PFSK-1 (cell line): ENCODE measurements around the gene APP.

Experiments used
- FOXP2 ChIP-seq: optimal IDR thresholded peaks from 2 replicates; pipeline ENCODE3; 2011; ENCODE audit warnings: borderline replicate concordance, control low read depth, inconsistent platforms; ENCODE audit not compliant: insufficient read depth; ENCODE audit errors: extremely low read length, extremely low read depth
- POLR2AphosphoS5 ChIP-seq: IDR thresholded peaks from 2 replicates; pipeline ENCODE4 v1.6.1; 2012; ENCODE audit warnings: low read depth, mild to moderate bottlenecking, control low read depth, low read length, moderate library complexity
- SIN3A ChIP-seq: IDR thresholded peaks from 2 replicates; pipeline ENCODE4 v1.6.1; 2012; ENCODE audit warnings: mild to moderate bottlenecking, low read length, moderate library complexity, borderline replicate concordance; ENCODE audit not compliant: insufficient read depth
- TAF1 ChIP-seq: IDR thresholded peaks from 2 replicates; pipeline ENCODE4 v1.6.1; 2012; ENCODE audit warnings: low read length, control low read depth, borderline replicate concordance; ENCODE audit not compliant: insufficient read depth
- TF ChIP-seq, protein P1 (sequence below), 2 experiments: IDR thresholded peaks; 2 replicates each; pipeline versions ENCODE4 v1.6.1 to v1.8.0; 2011 to 2012; ENCODE audit warnings: low read depth in 2 of 2, low read length in 2 of 2, control low read depth in 1 of 2, inconsistent platforms in 1 of 2, mild to moderate bottlenecking in 1 of 2, moderate library complexity in 1 of 2; ENCODE audit not compliant: insufficient read depth in 1 of 2

DNA sequence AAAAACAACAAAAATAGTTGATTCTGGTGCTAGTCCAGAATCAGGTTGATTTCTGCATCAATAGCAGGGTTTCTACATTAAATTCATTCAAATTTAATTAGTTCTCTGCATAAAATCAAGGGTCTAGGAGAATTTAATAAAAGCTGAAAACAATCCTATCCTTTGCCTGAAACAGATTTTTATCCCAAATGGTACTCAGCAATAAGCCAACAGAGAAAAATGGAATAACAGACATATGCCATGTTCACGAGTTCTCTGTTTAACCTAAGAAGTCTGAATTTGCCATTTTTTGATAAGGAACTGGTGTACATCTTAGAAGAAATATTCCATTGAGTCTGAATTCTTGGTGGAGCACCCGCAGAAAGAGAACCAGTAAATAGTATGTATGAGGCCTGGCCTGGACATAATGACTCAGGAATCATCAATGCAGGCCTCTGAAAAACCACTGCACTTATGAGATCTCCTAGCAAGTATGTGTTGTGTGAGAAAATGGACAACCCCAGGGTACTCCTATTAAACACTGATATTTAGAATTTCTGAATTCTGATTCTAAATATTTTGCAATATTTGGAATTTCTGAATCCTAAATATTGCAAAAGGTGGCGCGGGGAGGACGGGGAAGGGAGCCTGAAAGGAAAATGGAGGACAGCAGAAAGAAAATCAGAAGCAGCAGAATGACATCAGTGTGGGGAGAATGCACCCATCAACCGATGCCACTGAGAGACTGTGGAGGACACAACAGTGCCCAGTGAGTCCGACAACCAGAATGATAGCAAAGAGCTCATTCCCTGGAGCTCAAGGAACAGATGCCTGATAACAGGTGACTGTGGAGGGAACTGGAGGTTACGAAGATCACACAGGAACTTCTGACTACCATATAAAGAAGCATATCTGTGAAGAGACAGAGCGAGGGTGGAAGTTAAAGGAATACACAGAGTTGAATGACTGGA, 97.6 kb downstream of the APP start:
- TF ChIP-seq TAF1 (no peak), POLR2AphosphoS5 (no peak), SIN3A (no peak), FOXP2 (no peak)
- TF ChIP-seq, protein P1, sequence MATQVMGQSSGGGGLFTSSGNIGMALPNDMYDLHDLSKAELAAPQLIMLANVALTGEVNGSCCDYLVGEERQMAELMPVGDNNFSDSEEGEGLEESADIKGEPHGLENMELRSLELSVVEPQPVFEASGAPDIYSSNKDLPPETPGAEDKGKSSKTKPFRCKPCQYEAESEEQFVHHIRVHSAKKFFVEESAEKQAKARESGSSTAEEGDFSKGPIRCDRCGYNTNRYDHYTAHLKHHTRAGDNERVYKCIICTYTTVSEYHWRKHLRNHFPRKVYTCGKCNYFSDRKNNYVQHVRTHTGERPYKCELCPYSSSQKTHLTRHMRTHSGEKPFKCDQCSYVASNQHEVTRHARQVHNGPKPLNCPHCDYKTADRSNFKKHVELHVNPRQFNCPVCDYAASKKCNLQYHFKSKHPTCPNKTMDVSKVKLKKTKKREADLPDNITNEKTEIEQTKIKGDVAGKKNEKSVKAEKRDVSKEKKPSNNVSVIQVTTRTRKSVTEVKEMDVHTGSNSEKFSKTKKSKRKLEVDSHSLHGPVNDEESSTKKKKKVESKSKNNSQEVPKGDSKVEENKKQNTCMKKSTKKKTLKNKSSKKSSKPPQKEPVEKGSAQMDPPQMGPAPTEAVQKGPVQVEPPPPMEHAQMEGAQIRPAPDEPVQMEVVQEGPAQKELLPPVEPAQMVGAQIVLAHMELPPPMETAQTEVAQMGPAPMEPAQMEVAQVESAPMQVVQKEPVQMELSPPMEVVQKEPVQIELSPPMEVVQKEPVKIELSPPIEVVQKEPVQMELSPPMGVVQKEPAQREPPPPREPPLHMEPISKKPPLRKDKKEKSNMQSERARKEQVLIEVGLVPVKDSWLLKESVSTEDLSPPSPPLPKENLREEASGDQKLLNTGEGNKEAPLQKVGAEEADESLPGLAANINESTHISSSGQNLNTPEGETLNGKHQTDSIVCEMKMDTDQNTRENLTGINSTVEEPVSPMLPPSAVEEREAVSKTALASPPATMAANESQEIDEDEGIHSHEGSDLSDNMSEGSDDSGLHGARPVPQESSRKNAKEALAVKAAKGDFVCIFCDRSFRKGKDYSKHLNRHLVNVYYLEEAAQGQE (IDR thresholded peaks at IDR 0.05; ENCODE audit: insufficient read depth in 1 of 2, low read depth in 2 of 2, low read length in 2 of 2): no peak
